Measurements from ENCODE around the gene HLCS. TPM values are rescaled to one million over a fixed set of nuclear protein-coding genes. Genes with fewer than 3 reads are reported as not detected.

The HLCS gene
- total RNA-seq, 6 donors from 2014 or later = 15.3 to 34.6 (median 24.1) TPM

DNA sequence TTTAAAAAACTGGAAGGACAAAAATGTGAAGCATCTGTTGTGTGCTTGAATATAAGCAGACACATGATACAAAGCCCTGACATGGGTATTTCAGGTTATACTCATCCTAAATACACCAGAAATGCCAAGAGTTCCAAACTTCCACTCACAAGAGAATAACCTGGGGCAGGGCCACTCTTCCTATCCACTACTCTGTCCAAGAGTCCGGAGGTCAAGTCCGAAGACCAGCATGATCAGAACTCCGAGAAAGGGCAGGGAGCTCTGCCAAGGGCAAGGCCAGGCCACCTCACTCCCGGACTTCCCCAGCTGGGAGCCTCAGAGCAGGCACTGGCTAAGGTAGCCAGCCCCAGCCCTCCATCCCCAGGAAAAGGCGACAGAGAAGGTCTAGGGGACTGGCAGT, 37.5 kb downstream of the HLCS start:
- WGBS, 2 donors = 79 to 90% methylated on average over 2 to 5 of the region's 5 CpGs
- H3K4me1 ChIP-seq = no peaks in the 10 kb centered on the region
- ATAC-seq (ENCODE audit: low FRiP score in 2 of 2) (no peak), DNase-seq (peak in 1 of 2 donors; percentile 27)
- no peaks in the 10 kb centered on the region for H3K9me3 ChIP-seq
- TF ChIP-seq POLR2A (IDR thresholded peaks at IDR 0.05) = no peak
- TF ChIP-seq EP300 (IDR thresholded peaks at IDR 0.05) = no peak
- TF ChIP-seq POLR2AphosphoS5 (IDR thresholded peaks at IDR 0.05) = no peak
- no peak for TF ChIP-seq CTCF (IDR thresholded peaks at IDR 0.05)
- no peaks in the 10 kb centered on the region for H3K27me3 ChIP-seq
- H3K4me3 ChIP-seq = no peak overlapping the region
- peaks cover 0 to 10% (median 2%) of the 10 kb centered on the region in 4 donors for H3K36me3 ChIP-seq
- no peak overlapping the region for H3K27ac ChIP-seq

DNA sequence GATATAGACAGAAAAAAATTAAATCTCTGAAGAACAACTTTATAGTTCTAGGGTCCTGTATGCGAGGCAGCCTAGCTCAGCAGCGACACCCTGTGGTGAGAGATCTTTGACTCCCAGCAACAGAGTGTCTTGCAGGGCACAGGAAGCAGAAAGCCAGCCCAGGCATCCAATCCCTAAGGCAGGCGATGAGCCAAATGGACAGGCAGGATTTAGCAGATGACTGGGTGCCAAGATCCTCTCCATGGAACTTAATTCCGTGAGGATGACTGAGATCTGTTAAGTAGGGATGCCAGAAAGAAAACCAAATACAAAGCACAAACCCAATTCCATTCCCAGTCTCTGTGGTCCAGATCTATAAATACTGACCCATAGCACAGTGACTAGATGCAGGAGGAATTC, 38.8 kb downstream of the HLCS start:
- Histone ChIP-seq H3K27ac (no peak overlapping the region), H3K4me3 (no peak overlapping the region), H3K27me3 (no peaks in the 10 kb centered on the region), H3K4me1 (no peaks in the 10 kb centered on the region), H3K36me3 (peaks cover 0 to 10% (median 0%) of the 10 kb centered on the region in 4 donors), H3K9me3 (no peaks in the 10 kb centered on the region)
- DNase-seq (peak in 1 of 2 donors; percentile 64), ATAC-seq (ENCODE audit: low FRiP score in 2 of 2) (peak; percentile 64 to 81)
- TF ChIP-seq POLR2AphosphoS5 (IDR thresholded peaks at IDR 0.05) (no peak), CTCF (IDR thresholded peaks at IDR 0.05) (peak; percentile 54 to 86 (median 75)), POLR2A (IDR thresholded peaks at IDR 0.05) (no peak), EP300 (IDR thresholded peaks at IDR 0.05) (no peak)
- WGBS, 2 donors = 20 to 27% methylated on average over 4 of the region's 4 CpGs

- Histone ChIP-seq H3K27ac (no peak overlapping the region), H3K4me3 (no peak overlapping the region), H3K36me3 (peaks cover 0 to 10% (median 0%) of the 10 kb centered on the region in 4 donors), H3K9me3 (no peaks in the 10 kb centered on the region), H3K27me3 (no peaks in the 10 kb centered on the region), H3K4me1 (no peaks in the 10 kb centered on the region)
- 79 to 86% methylated on average over 17 of the region's 17 CpGs for whole genome bisulfite sequencing, 2 donors
- DNase-seq (no peak), ATAC-seq (ENCODE audit: low FRiP score in 2 of 2) (no peak)
- TF ChIP-seq EP300 (IDR thresholded peaks at IDR 0.05) (no peak), POLR2AphosphoS5 (IDR thresholded peaks at IDR 0.05) (no peak), POLR2A (IDR thresholded peaks at IDR 0.05) (no peak), CTCF (IDR thresholded peaks at IDR 0.05) (no peak)
Observed at GRCh38 chr21:36926989-36927718, 39.3 kb downstream of the HLCS start.

DNA sequence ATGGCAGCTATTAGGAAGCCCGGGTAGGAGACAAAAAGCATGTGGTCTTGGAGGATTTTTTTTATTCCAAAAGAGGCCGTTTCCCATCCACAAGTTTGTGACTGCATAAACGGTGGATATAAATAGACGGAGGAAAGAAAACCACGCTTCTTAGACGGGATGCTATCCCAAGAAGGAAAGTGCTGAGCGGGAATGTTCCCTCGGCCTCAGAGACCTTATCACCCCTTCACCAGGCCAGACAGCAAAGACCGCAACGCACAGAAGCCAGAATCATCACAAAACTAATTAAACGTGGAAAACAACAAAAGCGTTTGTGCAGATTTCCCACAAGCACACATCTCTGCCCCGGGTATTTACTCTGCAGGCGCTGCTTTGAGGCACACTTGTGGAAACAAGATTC, 43.2 kb downstream of the HLCS start:
- Histone ChIP-seq H3K27ac (no peak overlapping the region), H3K4me3 (no peak overlapping the region), H3K36me3 (peaks cover 0 to 5% (median 0%) of the 10 kb centered on the region in 4 donors), H3K27me3 (no peaks in the 10 kb centered on the region), H3K4me1 (peaks cover 0 to 2% (median 0%) of the 10 kb centered on the region in 4 donors), H3K9me3 (no peaks in the 10 kb centered on the region)
- WGBS, 2 donors = 84 to 86% methylated on average over 14 of the region's 14 CpGs
- no peak for ATAC-seq (ENCODE audit: low FRiP score in 2 of 2)
- no peak for DNase-seq
- no peak for TF ChIP-seq POLR2A (IDR thresholded peaks at IDR 0.05)
- TF ChIP-seq POLR2AphosphoS5 (IDR thresholded peaks at IDR 0.05) = no peak
- no peak for TF ChIP-seq EP300 (IDR thresholded peaks at IDR 0.05)
- no peak for TF ChIP-seq CTCF (IDR thresholded peaks at IDR 0.05)

GRCh38 chr21:36922861-36923260, 43.6 kb downstream of the HLCS start:
- ATAC-seq (ENCODE audit: low FRiP score in 2 of 2) (no peak), DNase-seq (peak in 1 of 2 donors; percentile 77)
- Histone ChIP-seq H3K27me3 (no peaks in the 10 kb centered on the region), H3K36me3 (peaks cover 0 to 5% (median 0%) of the 10 kb centered on the region in 4 donors), H3K27ac (no peak overlapping the region), H3K4me3 (no peak overlapping the region), H3K9me3 (no peaks in the 10 kb centered on the region), H3K4me1 (peaks cover 0 to 6% (median 0%) of the 10 kb centered on the region in 4 donors)
- no peak for TF ChIP-seq POLR2A (IDR thresholded peaks at IDR 0.05)
- TF ChIP-seq POLR2AphosphoS5 (IDR thresholded peaks at IDR 0.05) = no peak
- TF ChIP-seq EP300 (IDR thresholded peaks at IDR 0.05) = no peak
- TF ChIP-seq CTCF (IDR thresholded peaks at IDR 0.05) = no peak
- WGBS, 2 donors = 71 to 91% methylated on average over 17 to 18 of the region's 18 CpGs
